SK-N-MC (cell line): ENCODE data around the gene KAT6B.

ENCODE experiments used
- EZH2 ChIP-seq: fragments of 200-600 bp; sonication (generic); IDR thresholded peaks from one replicate; pipeline ENCODE4 v1.6.1; 2017; ENCODE audit warnings: antibody characterized with exemption
- FOXP2 ChIP-seq: optimal IDR thresholded peaks from 2 replicates; pipeline ENCODE3; 2011; ENCODE audit warnings: mild to moderate bottlenecking, moderate library complexity; ENCODE audit not compliant: insufficient read depth; ENCODE audit errors: extremely low read length, control extremely low read depth
- POLR2AphosphoS5 ChIP-seq: IDR thresholded peaks from 2 replicates; pipeline ENCODE4 v1.6.1; 2012; ENCODE audit warnings: mild to moderate bottlenecking, low read depth, low read length, borderline replicate concordance

DNA sequence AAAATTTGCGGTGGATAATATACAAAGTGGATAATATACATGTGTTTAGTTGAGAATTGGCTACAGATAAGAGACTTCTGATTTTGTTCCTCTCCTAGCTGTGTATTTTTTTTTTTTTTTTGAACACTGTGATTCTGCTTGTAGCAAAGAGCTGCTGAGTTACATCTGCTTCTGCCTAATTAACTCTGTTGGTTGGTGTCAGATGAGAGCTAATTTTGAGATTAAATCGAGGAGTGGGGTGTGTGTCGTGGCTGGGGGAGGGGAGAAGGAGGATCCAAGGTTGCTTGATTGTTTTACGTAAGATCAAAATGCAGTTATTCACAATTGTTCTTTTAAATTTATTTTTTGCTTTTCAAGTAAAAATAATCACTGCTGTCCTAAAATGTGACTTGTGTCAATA, 11.3 kb downstream of the KAT6B start:
- TF ChIP-seq FOXP2 (no peak), EZH2 (no peak), POLR2AphosphoS5 (no peak)
